A673 (cell line): ENCODE measurements around the gene EEIG2. TPM values are rescaled to one million over a fixed set of nuclear protein-coding genes. Genes with fewer than 3 reads are reported as not detected.

ENCODE experiments used
- BruUV-seq: library from RNA; stranded (reverse); fragments of 400-500 nt; replicated peaks from 2 replicates; lab custom pipeline; 2021; lab: Mats Ljungman, UMichigan
- CTCF ChIA-PET: fragments of 300-600 bp; sonication (Branson Sonifier 250); formaldehyde crosslinking; loops from one replicate; lab custom pipeline; 2022; ENCODE audit warnings: antibody characterized with exemption; lab: Charles Lee
- POLR2A ChIA-PET: fragments of 300-600 bp; sonication (Branson Sonifier 250); formaldehyde crosslinking; loops from one replicate; lab custom pipeline; 2022; ENCODE audit warnings: antibody characterized with exemption; ENCODE audit not compliant: low non-redundant PET; lab: Charles Lee
- DNase-seq: peaks from one replicate; pipeline ENCODE4 v3.0.0-alpha.2; 2015; ENCODE audit warnings: low spot score
- H3K27ac ChIP-seq: fragments of 200-600 bp; sonication (generic); 2 replicates; pipeline ENCODE4 v1.5.1; 2016; ENCODE audit warnings: mixed run types, low read depth, mild to moderate bottlenecking, mixed read lengths, antibody characterized with exemption, low read length; ENCODE audit not compliant: poor library complexity, severe bottlenecking
- H3K27me3 ChIP-seq: fragments of 200-600 bp; sonication (generic); replicated peaks from 2 replicates; pipeline ENCODE4 v1.6.1; 2017; ENCODE audit warnings: mixed run types, low read depth, mild to moderate bottlenecking, mixed read lengths, antibody characterized with exemption, low read length; ENCODE audit not compliant: insufficient read depth, poor library complexity
- H3K36me3 ChIP-seq: fragments of 200-600 bp; sonication (generic); 2 replicates; pipeline ENCODE4 v1.6.1; 2016; ENCODE audit warnings: mixed run types, mild to moderate bottlenecking, mixed read lengths, antibody characterized with exemption, low read length; ENCODE audit not compliant: insufficient read depth, poor library complexity, severe bottlenecking
- H3K4me1 ChIP-seq: fragments of 200-600 bp; sonication (generic); 2 replicates; pipeline ENCODE4 v1.6.1; 2017; ENCODE audit warnings: mixed run types, mild to moderate bottlenecking, mixed read lengths, antibody characterized with exemption, low read length; ENCODE audit not compliant: insufficient read depth, poor library complexity, severe bottlenecking
- H3K4me3 ChIP-seq: fragments of 200-600 bp; sonication (generic); 2 replicates; pipeline ENCODE4 v1.5.1; 2016; ENCODE audit warnings: low read depth, mixed run types, mild to moderate bottlenecking, mixed read lengths, low read length; ENCODE audit not compliant: poor library complexity, severe bottlenecking
- H3K9me3 ChIP-seq: fragments of 200-600 bp; sonication (generic); 2 replicates; pipeline ENCODE4 v1.6.1; 2016; ENCODE audit warnings: mixed run types, low read depth, mild to moderate bottlenecking, mixed read lengths, antibody characterized with exemption, low read length; ENCODE audit not compliant: poor library complexity, severe bottlenecking
- EZH2 ChIP-seq: fragments of 200-600 bp; sonication (generic); IDR thresholded peaks from 2 replicates; pipeline ENCODE4 v1.6.1; 2017; ENCODE audit warnings: borderline replicate concordance, low read depth, mild to moderate bottlenecking, mixed read lengths, antibody characterized with exemption, low read length; ENCODE audit not compliant: poor library complexity, severe bottlenecking
- intact Hi-C: fragments of 100-400 bp; cut with micrococcal nuclease; formaldehyde crosslinking; loops from one replicate; pipeline ENCODE4 v1.10.0; 2022; ENCODE audit not compliant: unreplicated experiment
- total RNA-seq: library from RNA; stranded (reverse); gene quantifications from 2 replicates; pipeline ENCODE4 v1.2.3, GENCODE V29; 2021
- TF ChIP-seq, protein P1 (sequence below): fragments of 300-800, 200-600 bp; sonication (generic); conservative IDR thresholded peaks from 2 replicates; pipeline ENCODE4 v1.5.1; 2017; ENCODE audit warnings: low read depth, mild to moderate bottlenecking, antibody characterized with exemption, low read length, moderate library complexity, mixed read lengths

Gene EEIG2
- total RNA-seq, 1 experiment from 2014 or later, result 14.6 TPM

DNA sequence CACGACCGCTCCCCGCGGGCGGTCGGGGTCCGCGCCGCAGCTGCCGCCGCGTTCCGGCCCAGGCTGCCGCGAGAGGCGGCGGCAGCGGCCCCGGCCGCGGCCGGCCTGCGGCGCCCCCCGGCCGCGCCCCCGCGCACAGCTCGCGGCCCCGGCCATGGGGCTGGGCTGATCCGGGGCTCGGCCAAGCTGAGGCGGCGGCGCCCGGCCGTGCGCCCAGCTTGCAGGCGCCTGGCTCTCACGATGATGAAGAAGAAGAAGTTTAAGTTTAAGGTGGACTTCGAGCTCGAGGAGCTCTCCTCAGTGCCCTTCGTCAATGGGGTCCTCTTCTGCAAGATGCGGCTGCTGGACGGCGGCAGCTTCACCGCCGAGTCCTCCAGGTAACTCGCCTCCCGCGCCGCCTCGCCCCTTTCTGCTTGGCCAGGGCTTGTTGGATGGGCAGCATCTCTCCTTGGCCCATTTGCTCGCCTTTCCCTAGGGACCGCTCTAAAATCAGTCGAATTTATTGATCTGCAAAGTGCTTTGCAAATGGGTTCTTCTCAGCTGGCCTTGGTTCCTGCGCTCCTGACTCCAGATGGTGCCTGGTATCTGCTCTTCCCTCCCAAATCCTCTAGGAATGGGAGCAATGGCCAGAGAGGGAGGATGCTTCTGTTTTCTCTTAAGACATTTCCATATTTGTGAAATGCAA, 431 bp downstream of the EEIG2 start:
- peak overlapping the region; percentile 45 for H3K27ac ChIP-seq
- intact Hi-C loops, result loop anchor here (5.0 kb wide), 1 partner anchor 82 kb away; no protein-coding TSS in a partner anchor
- BruUV-seq, result no TSS peak
- H3K4me3 ChIP-seq, result peak overlapping the region; percentile 58
- TF ChIP-seq EZH2, result no peak
- TF ChIP-seq, protein P1, sequence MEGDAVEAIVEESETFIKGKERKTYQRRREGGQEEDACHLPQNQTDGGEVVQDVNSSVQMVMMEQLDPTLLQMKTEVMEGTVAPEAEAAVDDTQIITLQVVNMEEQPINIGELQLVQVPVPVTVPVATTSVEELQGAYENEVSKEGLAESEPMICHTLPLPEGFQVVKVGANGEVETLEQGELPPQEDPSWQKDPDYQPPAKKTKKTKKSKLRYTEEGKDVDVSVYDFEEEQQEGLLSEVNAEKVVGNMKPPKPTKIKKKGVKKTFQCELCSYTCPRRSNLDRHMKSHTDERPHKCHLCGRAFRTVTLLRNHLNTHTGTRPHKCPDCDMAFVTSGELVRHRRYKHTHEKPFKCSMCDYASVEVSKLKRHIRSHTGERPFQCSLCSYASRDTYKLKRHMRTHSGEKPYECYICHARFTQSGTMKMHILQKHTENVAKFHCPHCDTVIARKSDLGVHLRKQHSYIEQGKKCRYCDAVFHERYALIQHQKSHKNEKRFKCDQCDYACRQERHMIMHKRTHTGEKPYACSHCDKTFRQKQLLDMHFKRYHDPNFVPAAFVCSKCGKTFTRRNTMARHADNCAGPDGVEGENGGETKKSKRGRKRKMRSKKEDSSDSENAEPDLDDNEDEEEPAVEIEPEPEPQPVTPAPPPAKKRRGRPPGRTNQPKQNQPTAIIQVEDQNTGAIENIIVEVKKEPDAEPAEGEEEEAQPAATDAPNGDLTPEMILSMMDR, result no peak
- H3K9me3 ChIP-seq, result no peaks in the 10 kb centered on the region
- ChIA-PET POLR2A (no interaction called here), CTCF (interaction anchor here (0.6 to 1.9 kb wide), 9 partner anchors 9 to 274 kb away, joined by 3 to 6 read pairs (median 3); partner anchors contain the start of gene PRPF38B)
- H3K4me1 ChIP-seq, result peaks cover 9% of the 10 kb centered on the region
- DNase-seq, result peak; percentile 28
- H3K36me3 ChIP-seq, result no peaks in the 10 kb centered on the region
- H3K27me3 ChIP-seq, result no peaks in the 10 kb centered on the region

- POLR2A ChIA-PET, result no interaction called here
- DNase-seq, result peak; percentile 78
- no peak for TF ChIP-seq EZH2
- CTCF ChIA-PET, result interaction anchor here (1.1 to 1.2 kb wide), 2 partner anchors 9 to 131 kb away, joined by 3 to 4 read pairs; partner anchors contain the start of gene PRPF38B
- Histone ChIP-seq H3K27ac (peak overlapping the region; percentile 45), H3K36me3 (no peaks in the 10 kb centered on the region), H3K9me3 (no peaks in the 10 kb centered on the region), H3K27me3 (no peaks in the 10 kb centered on the region), H3K4me3 (peak overlapping the region; percentile 58), H3K4me1 (peaks cover 9% of the 10 kb centered on the region)
- BruUV-seq, result no TSS peak
- intact Hi-C loops, result loop anchor here (1.0 to 5.0 kb wide), 2 partner anchors 49 to 81 kb away; no protein-coding TSS in a partner anchor
These were observed 1.1 kb downstream of the EEIG2 start for GRCh38 chr1:108560874-108561459.

- intact Hi-C loops, result loop anchor here (1.0 to 5.0 kb wide), 2 partner anchors 50 to 80 kb away; no protein-coding TSS in a partner anchor
- TSS peak; percentile 35 for BruUV-seq
- Histone ChIP-seq H3K4me1 (peaks cover 9% of the 10 kb centered on the region), H3K4me3 (peak overlapping the region; percentile 58), H3K36me3 (no peaks in the 10 kb centered on the region), H3K9me3 (no peaks in the 10 kb centered on the region), H3K27ac (no peak overlapping the region), H3K27me3 (no peaks in the 10 kb centered on the region)
- ChIA-PET POLR2A (no interaction called here), CTCF (interaction anchor here (1.1 kb wide), 1 partner anchor 8 kb away, joined by 4 read pairs; no protein-coding TSS in a partner anchor)
- DNase-seq, result peak; percentile 68
- no peak for TF ChIP-seq EZH2
- TF ChIP-seq, protein P1, result peak; percentile 74
These were observed 1.9 kb downstream of the EEIG2 start for GRCh38 chr1:108561689-108562326.
